ENCODE data around the gene IRAK1. TPM values are rescaled to one million over a fixed set of nuclear protein-coding genes. Genes with fewer than 3 reads are reported as not detected.

IRAK1 gene
- total and polyA plus RNA-seq, 2 of the 13 experiments (the other 11 are each of a cell fraction or from before 2014, with no cell fraction given): 57.7 to 77.3 TPM

GRCh38 chrX:153971450-153972367, 48.0 kb downstream of the IRAK1 start, which contains the start of gene HCFC1 (continued):
- TF ChIP-seq SRSF1 (optimal IDR thresholded peaks at IDR 0.05; ENCODE audit: low read depth, low read length): no peak
- TF ChIP-seq, protein P1, sequence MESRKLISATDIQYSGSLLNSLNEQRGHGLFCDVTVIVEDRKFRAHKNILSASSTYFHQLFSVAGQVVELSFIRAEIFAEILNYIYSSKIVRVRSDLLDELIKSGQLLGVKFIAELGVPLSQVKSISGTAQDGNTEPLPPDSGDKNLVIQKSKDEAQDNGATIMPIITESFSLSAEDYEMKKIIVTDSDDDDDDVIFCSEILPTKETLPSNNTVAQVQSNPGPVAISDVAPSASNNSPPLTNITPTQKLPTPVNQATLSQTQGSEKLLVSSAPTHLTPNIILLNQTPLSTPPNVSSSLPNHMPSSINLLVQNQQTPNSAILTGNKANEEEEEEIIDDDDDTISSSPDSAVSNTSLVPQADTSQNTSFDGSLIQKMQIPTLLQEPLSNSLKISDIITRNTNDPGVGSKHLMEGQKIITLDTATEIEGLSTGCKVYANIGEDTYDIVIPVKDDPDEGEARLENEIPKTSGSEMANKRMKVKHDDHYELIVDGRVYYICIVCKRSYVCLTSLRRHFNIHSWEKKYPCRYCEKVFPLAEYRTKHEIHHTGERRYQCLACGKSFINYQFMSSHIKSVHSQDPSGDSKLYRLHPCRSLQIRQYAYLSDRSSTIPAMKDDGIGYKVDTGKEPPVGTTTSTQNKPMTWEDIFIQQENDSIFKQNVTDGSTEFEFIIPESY (CRISPR knock-in tag; IDR thresholded peaks at IDR 0.05): no peak
- peak; percentile 27; the same call in 1 of the 2 replicates for TF ChIP-seq ZC3H4 (CRISPR knock-in tag; IDR thresholded peaks at IDR 0.05; ENCODE audit: borderline replicate concordance)
- no peak for TF ChIP-seq PAWR (CRISPR knock-in tag; IDR thresholded peaks at IDR 0.05; ENCODE audit: borderline replicate concordance)
- no peak for TF ChIP-seq ZMYM4 (CRISPR knock-in tag; IDR thresholded peaks at IDR 0.05)
- no peak; the same call in 1 of the 2 replicates for TF ChIP-seq ZNF574 (CRISPR knock-in tag; IDR thresholded peaks at IDR 0.05)
- no peak for TF ChIP-seq NFE2L2 (IDR thresholded peaks at IDR 0.05; ENCODE audit: low read length)
- no peak for TF ChIP-seq STAT5B (CRISPR knock-in tag; IDR thresholded peaks at IDR 0.05)
- TF ChIP-seq SIN3B (IDR thresholded peaks at IDR 0.05; ENCODE audit: low read length): no peak
- peak; percentile 54; the same call in 1 of the 2 replicates for TF ChIP-seq ZNF766 (CRISPR knock-in tag; IDR thresholded peaks at IDR 0.05; ENCODE audit: borderline replicate concordance)
- TF ChIP-seq CBFB (CRISPR knock-in tag; IDR thresholded peaks at IDR 0.05): no peak
- TF ChIP-seq ATF2 (CRISPR knock-in tag; IDR thresholded peaks at IDR 0.05): peak; percentile 32; the same call in 1 of the 2 replicates
- no peak for TF ChIP-seq ZNF709 (CRISPR knock-in tag; IDR thresholded peaks at IDR 0.05)
- peak; percentile 42; the same call in 1 of the 2 replicates for TF ChIP-seq ZNF451 (CRISPR knock-in tag; IDR thresholded peaks at IDR 0.05)
- no peak for TF ChIP-seq TBL1XR1 (IDR thresholded peaks at IDR 0.05; ENCODE audit: borderline replicate concordance, low read length, partially characterized antibody)
- TF ChIP-seq ZNF703 (CRISPR knock-in tag; IDR thresholded peaks at IDR 0.05; ENCODE audit: borderline replicate concordance): no peak
- TF ChIP-seq ZNF260 (CRISPR knock-in tag; IDR thresholded peaks at IDR 0.05; ENCODE audit: borderline replicate concordance, low read depth): no peak
- no peak for TF ChIP-seq ZFYVE20 (CRISPR knock-in tag; IDR thresholded peaks at IDR 0.05; ENCODE audit: borderline replicate concordance, low read depth)
- TF ChIP-seq, protein P2, sequence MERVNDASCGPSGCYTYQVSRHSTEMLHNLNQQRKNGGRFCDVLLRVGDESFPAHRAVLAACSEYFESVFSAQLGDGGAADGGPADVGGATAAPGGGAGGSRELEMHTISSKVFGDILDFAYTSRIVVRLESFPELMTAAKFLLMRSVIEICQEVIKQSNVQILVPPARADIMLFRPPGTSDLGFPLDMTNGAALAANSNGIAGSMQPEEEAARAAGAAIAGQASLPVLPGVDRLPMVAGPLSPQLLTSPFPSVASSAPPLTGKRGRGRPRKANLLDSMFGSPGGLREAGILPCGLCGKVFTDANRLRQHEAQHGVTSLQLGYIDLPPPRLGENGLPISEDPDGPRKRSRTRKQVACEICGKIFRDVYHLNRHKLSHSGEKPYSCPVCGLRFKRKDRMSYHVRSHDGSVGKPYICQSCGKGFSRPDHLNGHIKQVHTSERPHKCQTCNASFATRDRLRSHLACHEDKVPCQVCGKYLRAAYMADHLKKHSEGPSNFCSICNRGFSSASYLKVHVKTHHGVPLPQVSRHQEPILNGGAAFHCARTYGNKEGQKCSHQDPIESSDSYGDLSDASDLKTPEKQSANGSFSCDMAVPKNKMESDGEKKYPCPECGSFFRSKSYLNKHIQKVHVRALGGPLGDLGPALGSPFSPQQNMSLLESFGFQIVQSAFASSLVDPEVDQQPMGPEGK (CRISPR knock-in tag; IDR thresholded peaks at IDR 0.05): peak; percentile 78
- TF ChIP-seq BRD4 (CRISPR knock-in tag; IDR thresholded peaks at IDR 0.05): peak; percentile 55; the same call in 1 of the 2 replicates
- peak; percentile 89 for TF ChIP-seq AGO2 (optimal IDR thresholded peaks at IDR 0.05; ENCODE audit: low read depth, low read length)

Measured in HepG2 (cell line).